Adrenal gland (tissue), 12 donors: ENCODE measurements around the gene OPCML. TPM values are rescaled to one million over a fixed set of nuclear protein-coding genes. Genes with fewer than 3 reads are reported as not detected.

Source experiments
- DNase-seq, 7 donors: peaks; one replicate each; pipeline ENCODE4 v3.0.0-alpha.2; 2019 to 2020
- H3K27ac ChIP-seq, 5 donors: fragments of 200-600 bp; sonication (generic) in 4 of 5; 1 replicate in 3 of 5; 2 replicates in 2 of 5; pipeline versions ENCODE4 v1.5.1 to v1.8.0; 2016 to 2020; ENCODE audit warnings: mild to moderate bottlenecking in 1 of 5
- H3K27me3 ChIP-seq: fragments of 200-600 bp; 2 replicates; pipeline ENCODE4 v1.8.0; 2021
- H3K36me3 ChIP-seq, 2 donors: fragments of 200-600 bp; replicated peaks in 1 of 2; 1 replicate in 1 of 2; 2 replicates in 1 of 2; pipeline versions ENCODE4 v1.5.1 to v1.8.0; 2018 to 2022
- H3K4me1 ChIP-seq, 2 donors: fragments of 200-600 bp; replicated peaks in 1 of 2; 1 replicate in 1 of 2; 2 replicates in 1 of 2; pipeline versions ENCODE4 v1.5.1 to v1.8.0; 2018 to 2021
- H3K4me3 ChIP-seq, 4 donors: fragments of 200-600 bp; sonication (generic) in 3 of 4; one replicate each; pipeline ENCODE4 v1.5.1; 2016 to 2018
- H3K9me3 ChIP-seq, 3 donors: fragments of 200-600 bp; sonication (generic) in 1 of 3; replicated peaks in 1 of 3; 1 replicate in 2 of 3; 2 replicates in 1 of 3; pipeline versions ENCODE4 v1.5.1 to v1.8.0; 2016 to 2021
- CTCF ChIP-seq, 6 experiments: fragments of 450-650 bp in 4 of 6; fragments of 200-600 bp in 2 of 6; sonication (generic) in 1 of 6; IDR thresholded peaks; 1 replicate in 5 of 6; 2 replicates in 1 of 6; pipeline versions ENCODE4 v1.5.1 to v1.8.0; 2016 to 2021; ENCODE audit warnings: antibody characterized with exemption in 6 of 6, mild to moderate bottlenecking in 2 of 6, moderate library complexity in 1 of 6
- POLR2A ChIP-seq, 2 donors: fragments of 450-650 bp; IDR thresholded peaks; one replicate each; pipeline ENCODE4 v1.6.1; 2017; ENCODE audit warnings: antibody characterized with exemption in 2 of 2, mild to moderate bottlenecking in 2 of 2, moderate library complexity in 1 of 2
- WGBS, 4 donors: extraction: QIAGEN DNeasy Blood & Tissue Kit in 2 of 4; methylation state at CpG; one replicate each; pipeline versions ENCODE4 v1.1.5 to v1.1.7; 2013 to 2017; 5-methylcytosine and 5-hydroxymethylcytosine counted together
- intact Hi-C, 2 donors: fragments of 100-400 bp; cut with DNase I; formaldehyde crosslinking; loops; one replicate each; pipeline versions ENCODE4 v1.14.1 to v1.15.0; 2022 to 2023
- polyA plus RNA-seq, 3 donors: library from polyadenylated mRNA; stranded (reverse); fragments of 200-250 nt in 2 of 3; fragments of 350-450 nt in 1 of 3; fragmentation: Illumina TruSeq in 1 of 3; extraction: RNeasy Lipid Tissue Mini Kit (QIAGEN cat#74804) in 1 of 3; gene quantifications; one replicate each; pipeline ENCODE4 v1.2.3, GENCODE V29; 2013 to 2014
- total RNA-seq, 9 donors: library from RNA; depleted of rRNA in 4 of 9; stranded (reverse); fragments of >200 nt in 4 of 9; fragments of 120-200 nt in 1 of 9; fragmentation: NEBNext Ultra II Directional in 1 of 9; extraction: Animal tissue kit (Norgen Biotek cat#: 25700) in 1 of 9; gene quantifications; one replicate each; pipeline versions ENCODE4 v1.1.0 to v1.2.4, GENCODE V29; 2013 to 2023
- donor health status: healthy with polysubstance abuse.
- donor health status: Bipolar disorder and iron deficiency.
- donor health status: DM: yes; HTN: yes; CAD: no.
- donor health status: DM: no; HTN: no; CAD: no.
- donor health status: DM: no; HTN: no; CAD: no.
- donor health status: DM: yes; HTN: yes; CAD: no.

Gene OPCML
- total and polyA plus RNA-seq, 12 donors, result 0.10 to 5.5 (median 0.72) TPM; not detected in 5

- TF ChIP-seq POLR2A (IDR thresholded peaks at IDR 0.05), result no peak
- TF ChIP-seq CTCF (IDR thresholded peaks at IDR 0.05), result no peak
- Histone ChIP-seq H3K9me3 (peaks cover 0 to 4% (median 0%) of the 10 kb centered on the region in 3 donors), H3K4me3 (no peak overlapping the region), H3K4me1 (no peaks in the 10 kb centered on the region), H3K27me3 (no peaks in the 10 kb centered on the region), H3K36me3 (no peaks in the 10 kb centered on the region), H3K27ac (no peak overlapping the region)
- 91 to 93% (median 93%) methylated on average over 6 of the region's 6 CpGs for WGBS, 4 donors
- intact Hi-C loops, result no loop called here
- DNase-seq, result no peak
These were observed 982.7 kb downstream of the OPCML start for GRCh38 chr11:132549561-132549960.

- no peaks in the 10 kb centered on the region for H3K27me3 ChIP-seq
- H3K4me1 ChIP-seq, result no peaks in the 10 kb centered on the region
- no peak for TF ChIP-seq POLR2A (IDR thresholded peaks at IDR 0.05)
- no peak for TF ChIP-seq CTCF (IDR thresholded peaks at IDR 0.05)
- H3K4me3 ChIP-seq, result no peak overlapping the region
- H3K27ac ChIP-seq, result no peak overlapping the region
- no peak for DNase-seq
- H3K36me3 ChIP-seq, result no peaks in the 10 kb centered on the region
- intact Hi-C loops, result no loop called here
- peaks cover 0 to 4% (median 0%) of the 10 kb centered on the region in 3 donors for H3K9me3 ChIP-seq
- WGBS, 4 donors, result 73 to 82% (median 80%) methylated on average over 7 of the region's 7 CpGs
These were observed 983.3 kb downstream of the OPCML start for GRCh38 chr11:132549001-132549400.

- no peaks in the 10 kb centered on the region for H3K9me3 ChIP-seq
- no peak for DNase-seq
- no peak overlapping the region for H3K27ac ChIP-seq
- no peaks in the 10 kb centered on the region for H3K27me3 ChIP-seq
- TF ChIP-seq POLR2A (IDR thresholded peaks at IDR 0.05) (no peak), CTCF (IDR thresholded peaks at IDR 0.05) (no peak)
- H3K36me3 ChIP-seq, result no peaks in the 10 kb centered on the region
- H3K4me1 ChIP-seq, result no peaks in the 10 kb centered on the region
- intact Hi-C loops, result no loop called here
- WGBS, 4 donors, result 71 to 75% (median 73%) methylated on average over 5 of the region's 5 CpGs
- no peak overlapping the region for H3K4me3 ChIP-seq
These were observed 988.3 kb downstream of the OPCML start for GRCh38 chr11:132544007-132544406.

GRCh38 chr11:132541794-132542193, 990.5 kb downstream of the OPCML start:
- Histone ChIP-seq H3K4me3 (no peak overlapping the region), H3K27ac (no peak overlapping the region), H3K4me1 (no peaks in the 10 kb centered on the region), H3K9me3 (no peaks in the 10 kb centered on the region), H3K36me3 (no peaks in the 10 kb centered on the region), H3K27me3 (no peaks in the 10 kb centered on the region)
- 88 to 100% (median 97%) methylated on average over 2 of the region's 2 CpGs for WGBS, 4 donors
- intact Hi-C loops, result no loop called here
- TF ChIP-seq POLR2A (IDR thresholded peaks at IDR 0.05) (no peak), CTCF (IDR thresholded peaks at IDR 0.05) (no peak)
- no peak for DNase-seq
